ENCODE measurements around the gene ANO4.

ANO4 gene

DNA sequence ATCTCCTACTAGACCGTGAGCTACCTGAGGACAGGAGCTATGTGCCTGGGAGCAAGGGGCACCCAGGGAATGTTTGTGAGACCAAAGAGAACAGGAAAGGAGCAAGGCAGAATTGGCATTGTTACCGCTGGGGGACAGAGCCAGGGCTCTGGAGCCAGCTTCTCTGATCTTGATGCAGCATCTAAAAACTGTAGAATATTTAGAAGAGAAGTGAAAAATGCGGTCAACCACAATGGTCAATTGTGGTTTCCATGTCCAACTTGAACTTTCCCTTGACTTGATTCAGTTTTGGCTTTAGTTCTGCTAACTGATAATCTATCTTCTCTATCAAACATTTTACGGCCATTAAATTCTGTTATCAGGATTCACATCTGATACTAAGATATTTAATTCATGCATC is 201.2 kb downstream of the ANO4 start:
- DNase-seq: no peak

DNA sequence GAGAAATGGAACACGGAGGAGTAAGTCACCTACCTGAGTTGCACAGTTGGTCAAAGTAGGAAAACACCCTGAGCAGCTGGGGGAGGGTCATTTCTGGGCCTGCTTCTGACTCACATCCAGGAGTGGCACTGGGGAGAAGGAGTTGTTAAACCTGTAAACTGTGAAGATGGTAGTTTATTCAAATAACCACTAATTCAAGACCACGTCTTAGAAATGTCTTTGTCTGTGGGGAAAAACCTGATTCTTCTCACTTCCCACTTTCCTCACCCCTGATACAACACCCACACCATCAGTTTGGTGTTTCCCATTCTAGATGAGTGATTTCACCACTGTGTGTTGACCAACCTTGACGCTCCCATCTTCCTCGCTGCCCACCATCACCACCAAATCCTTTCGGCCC is 207.1 kb downstream of the ANO4 start:
- no peak for DNase-seq

DNA sequence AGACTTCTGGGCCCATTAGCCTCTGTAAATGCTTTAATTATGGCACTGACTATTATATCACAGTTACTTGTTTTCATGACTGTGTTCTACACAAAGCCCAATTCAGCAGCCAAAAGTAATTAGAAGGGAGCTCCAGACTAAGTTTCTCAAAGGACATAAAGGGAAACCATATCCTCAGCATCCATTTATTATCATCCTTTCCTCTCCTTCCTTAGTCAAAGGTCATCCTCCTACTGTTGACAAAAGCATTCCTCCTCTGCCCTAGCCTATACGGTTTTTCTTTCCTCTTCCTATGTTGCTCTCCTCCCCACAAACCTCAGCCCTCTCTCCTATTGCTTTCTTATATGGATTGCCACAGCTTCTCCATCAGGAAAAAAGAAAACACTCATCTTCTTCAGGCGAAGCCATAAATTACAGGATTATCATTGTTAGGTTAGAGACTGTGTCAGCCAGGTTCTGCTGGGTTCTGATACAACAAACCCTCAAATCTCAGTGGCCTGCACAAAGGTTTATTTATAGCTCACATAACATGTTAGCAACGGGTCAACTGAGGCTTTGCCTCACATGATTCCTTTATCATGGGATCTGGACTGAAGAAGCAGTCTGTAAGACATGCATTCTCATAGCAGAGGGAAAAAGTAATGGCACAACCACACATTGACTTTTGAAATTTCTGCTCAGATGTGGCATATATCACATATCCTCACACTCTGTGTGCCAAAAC is 208.3 kb downstream of the ANO4 start:
- no peak for DNase-seq

DNA sequence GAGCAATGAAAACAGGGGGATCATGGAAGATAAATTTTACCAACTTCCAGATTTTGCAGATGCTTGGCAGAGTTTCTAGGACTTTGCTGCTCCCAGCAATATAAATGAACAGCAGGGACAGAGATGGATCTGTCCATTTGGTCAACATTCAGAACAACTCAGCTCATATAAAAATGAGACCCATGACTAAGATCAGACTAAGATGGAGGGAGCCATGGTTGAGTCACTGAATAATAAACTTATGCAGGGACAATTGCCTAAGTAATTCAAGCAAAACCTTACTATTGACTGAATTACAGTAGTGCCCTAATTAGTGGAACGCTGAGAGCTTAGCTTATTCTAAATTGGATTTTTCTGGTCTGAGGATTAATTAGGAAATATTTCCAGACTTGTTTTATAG is 210.3 kb downstream of the ANO4 start:
- DNase-seq: no peak

DNA sequence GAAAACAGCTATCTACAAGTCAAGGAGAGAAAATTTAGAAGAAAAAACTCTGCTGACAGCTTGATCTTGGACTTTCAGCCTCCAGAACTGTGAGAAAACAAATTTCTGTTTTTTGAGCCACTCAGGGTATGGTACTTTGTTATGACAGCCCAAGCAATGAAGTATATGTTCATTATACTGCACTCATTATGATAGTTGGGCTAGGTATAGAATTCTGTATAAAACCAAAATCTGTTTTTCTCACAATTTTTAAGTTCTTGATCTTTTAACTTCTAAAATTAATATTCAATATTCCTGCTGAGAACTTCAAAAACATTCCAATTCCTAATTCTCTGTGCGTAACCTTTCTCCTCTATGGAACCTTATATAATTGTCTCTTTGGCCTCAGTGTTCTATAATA is 214.7 kb downstream of the ANO4 start:
- DNase-seq: no peak

DNA sequence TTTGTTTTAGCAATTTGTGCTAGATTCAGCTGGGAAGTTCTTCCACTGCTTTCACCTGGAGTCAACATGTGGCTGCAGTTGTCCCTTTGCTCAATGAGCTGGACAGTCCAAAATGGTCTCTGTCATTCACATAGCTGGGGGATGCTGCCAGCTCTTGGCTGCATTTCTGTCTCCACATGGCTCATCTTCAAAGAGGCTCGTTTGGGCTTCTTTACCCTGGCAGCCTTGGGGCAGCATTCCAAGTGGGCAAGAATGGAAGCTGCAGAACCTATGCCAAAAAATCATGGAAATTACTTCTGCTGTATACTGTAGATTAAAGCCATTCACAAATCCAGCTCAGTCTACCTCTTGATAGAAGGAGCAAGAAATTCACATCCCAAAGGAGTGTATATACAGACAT is 216.3 kb downstream of the ANO4 start:
- no peak for DNase-seq

DNA sequence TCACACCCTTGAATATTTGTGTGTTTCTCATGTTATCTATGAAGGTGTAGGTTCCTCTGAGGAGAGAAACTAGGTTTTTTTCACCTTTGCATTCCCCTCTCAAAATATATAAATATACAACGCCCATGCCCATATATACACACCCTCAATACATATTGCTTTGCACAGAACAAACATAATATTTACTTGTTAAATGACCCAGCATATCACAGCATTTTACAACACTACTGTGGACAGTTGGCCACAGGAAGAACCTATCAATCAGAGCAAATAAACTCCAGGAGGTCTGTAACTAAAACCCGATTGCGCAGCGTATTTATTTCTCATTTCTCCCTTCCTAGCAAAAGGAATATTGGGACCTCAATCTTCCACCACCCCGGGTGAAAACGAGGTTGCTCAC is 219.4 kb downstream of the ANO4 start:
- no peak for DNase-seq

DNA sequence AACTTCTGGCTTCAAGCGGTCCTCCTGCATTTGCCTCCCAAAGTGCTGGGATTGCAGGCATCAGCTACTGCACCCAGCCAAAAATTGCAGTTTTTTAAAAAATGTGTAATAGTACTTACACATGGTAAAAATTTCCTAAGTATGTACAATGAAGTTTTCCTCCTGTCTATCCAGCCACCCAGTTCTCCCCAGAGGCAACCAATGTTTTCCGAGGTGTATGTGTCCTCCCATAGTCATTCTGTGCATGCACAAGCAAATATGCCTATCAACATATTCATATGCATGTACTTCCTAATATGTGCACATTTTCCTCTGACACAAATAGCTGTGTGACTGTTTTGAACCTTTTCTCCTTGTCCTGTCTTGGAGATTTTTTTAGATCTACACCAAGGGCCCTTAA is 220.5 kb downstream of the ANO4 start:
- DNase-seq: no peak

DNA sequence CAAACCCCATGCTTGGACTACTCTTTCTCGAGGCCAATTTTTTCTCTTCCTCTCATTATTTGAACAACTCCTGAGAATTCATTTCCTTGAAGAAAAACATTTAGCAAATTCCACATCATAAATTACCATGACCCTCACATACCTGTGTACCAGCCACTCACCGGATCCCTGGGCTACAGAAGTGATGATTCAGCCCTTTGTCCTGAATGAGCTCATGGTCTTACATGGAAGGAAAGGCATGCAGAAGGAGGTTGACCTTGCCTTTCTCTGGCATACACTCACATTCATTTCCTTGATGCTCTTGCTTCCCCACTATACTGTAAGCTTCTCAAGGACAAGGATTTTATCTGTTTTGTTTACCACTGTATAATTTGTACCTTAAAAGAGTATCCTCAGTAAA is 224.0 kb downstream of the ANO4 start:
- DNase-seq: peak; percentile 76

DNA sequence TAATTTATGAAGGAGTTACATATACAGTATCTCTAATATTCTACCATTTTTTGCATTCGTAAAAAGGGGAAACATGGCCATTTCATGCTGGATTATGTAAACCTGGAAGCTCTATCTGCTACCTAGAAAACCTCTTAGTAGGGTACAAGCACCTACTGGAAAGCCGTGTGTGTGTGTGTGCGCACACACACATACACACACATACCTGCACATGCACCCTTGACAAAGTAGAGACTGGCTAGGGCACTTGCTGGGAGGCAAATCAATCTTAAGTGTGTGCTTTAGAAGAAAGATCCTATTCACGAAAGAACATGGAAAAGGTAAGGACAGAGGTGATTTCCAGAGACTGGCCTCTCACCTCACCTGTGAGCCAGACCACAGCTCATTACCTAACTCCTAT is 224.6 kb downstream of the ANO4 start:
- no peak for DNase-seq

DNA sequence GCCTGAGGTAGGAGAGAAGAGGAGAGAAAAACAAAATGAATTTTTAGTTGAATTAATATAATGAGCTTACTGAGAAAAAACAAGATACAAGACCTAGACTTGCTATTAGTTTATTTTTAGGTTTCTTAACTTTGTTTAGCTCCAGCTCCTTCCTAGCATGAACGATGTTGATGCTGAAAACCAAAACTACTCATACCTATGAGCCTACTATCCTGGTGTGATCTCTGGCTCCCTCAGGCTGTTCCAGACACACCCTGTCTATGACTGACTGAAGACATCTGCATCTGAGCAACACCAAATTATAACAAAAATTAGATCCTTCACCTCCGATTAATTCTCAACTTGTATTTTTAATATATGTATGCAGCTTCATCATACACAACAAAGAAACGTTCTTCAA is 225.1 kb downstream of the ANO4 start:
- no peak for DNase-seq

DNA sequence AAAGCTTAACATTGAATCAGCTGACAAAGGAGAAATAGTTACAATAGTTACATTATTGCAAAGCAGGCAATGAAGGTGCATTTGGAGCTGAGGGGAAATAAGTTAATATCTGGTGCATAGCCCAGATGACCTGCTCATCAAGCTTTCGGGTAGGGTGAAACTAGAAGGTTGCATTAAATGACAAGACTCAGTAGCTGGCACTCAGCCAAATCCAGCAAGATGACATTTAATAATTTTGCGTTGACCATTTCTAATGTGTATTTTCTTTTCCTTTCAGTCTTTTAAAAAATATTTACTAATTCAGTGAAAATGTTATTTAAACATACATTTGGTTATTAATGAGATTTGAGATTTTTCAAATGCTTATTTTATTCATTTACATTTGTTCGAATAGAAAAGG is 226.9 kb downstream of the ANO4 start:
- no peak for DNase-seq

DNA sequence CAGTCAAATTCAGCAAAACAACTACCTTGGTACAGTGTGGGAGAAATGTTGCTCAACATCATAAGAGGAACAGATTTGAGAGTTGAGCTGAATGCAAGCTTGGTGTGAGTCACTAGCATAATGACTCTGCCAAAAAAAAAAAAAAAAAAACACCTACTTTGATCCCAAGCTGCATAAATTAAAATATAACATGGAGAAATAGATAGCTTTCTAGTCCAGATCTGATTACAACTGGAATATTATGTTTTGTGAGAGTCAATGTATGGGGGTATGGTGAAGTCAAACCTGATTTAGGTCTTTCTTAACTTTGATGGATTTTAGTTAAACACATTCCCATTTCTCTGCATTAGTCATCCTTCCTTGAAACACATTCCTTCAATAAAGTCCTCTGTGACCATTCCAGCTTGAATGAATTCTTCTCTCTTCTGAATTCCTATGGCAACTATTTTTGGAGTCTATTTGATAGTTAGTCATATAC is 227.4 kb downstream of the ANO4 start:
- peak; percentile 75 for DNase-seq

DNA sequence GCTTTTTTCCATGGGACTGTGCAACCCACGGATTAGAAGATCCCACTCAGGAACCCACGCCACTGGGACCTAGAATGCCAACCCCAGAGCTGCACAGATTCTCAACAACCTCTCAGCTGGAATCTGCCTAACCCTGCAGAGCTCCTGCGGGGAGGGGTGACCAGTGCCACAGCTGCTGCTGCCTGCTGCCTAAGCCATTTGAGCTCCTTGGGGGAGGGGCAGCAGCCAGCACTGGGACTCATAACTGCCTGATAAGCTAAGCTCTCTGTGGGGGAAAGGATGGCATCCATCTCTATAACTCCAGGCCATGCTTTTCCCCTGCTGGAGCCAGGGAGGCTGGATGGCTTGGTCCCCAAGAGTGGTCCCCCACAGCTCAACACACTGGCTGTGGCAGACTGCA is 232.6 kb downstream of the ANO4 start:
- DNase-seq: no peak

DNA sequence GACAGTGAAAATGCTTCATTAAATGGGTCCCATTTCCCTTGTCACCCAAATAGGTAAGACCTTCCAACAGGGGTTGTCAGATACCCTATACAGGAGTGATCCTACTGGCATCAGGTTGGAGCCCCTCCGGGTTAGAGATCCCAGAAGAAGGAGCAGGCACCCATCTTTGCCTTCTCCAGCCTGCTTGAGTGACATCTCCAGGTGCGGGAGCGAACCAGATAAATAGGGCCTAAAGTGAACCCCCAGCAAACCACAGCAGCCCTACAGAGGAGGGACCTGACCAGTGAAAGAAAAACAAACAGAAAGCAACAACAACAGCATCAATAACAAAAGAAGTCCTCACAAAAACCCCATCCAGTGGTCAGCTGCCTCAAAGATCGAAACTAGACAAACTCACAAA is 233.2 kb downstream of the ANO4 start:
- no peak for DNase-seq

DNA sequence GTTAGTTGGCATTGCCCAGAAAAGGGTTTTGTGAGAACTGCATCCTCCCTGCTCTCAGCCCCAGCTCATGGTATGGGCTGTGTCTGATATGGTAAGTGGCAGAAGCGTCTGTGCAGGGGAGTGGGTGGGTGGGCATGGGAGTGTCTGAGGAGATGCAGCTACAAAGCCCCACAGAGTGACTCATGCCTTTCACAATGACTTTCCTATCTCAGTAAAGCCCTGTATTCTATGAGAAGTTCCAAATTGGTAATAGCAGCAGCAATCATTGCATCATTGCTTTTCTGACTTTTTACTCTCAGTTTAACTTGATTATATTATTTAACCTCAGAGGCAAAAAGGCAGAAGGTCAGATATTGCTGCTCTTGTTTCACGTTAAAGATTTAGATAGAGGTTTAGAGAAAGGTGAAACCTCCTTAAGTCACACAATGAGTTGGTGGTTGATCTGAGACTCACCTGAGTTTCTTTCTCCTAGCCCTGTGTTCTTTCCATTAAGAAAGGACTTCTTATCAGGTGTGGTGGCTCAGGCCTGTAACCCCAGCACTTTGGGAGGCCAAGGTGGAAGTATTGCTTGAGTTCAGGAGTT is 243.8 kb downstream of the ANO4 start:
- DNase-seq: no peak

DNA sequence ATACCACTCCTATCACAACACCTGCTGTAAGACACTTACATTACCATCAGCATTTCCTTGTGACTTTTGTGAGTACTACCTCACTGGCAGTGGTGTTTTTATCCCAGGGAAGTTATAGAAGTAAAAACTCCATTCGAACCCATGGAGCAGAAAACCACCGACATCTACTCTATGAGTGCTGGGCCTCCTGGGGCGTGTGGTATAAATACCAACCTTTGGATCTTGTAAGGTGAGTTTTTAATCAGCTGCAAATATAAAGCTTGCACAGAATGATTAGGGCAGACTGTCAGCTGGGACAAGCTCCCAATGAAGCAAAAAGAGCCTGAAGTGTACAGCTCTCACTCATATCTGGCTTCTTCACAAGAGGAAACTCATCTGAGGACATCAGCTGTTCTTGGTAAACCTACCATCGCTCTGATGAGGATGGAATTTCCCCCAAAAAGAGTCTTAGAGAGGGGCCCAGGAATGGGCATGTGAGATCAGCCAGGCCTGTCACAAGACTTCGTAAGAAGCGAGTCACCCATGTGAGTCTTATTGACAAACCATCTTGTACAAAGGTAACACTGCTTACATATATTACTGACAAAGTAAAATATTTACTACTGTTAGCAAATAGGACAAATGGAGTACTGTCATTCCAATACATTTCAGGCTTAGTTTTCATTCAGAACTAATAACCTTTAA is 245.4 kb downstream of the ANO4 start:
- DNase-seq: no peak

DNA sequence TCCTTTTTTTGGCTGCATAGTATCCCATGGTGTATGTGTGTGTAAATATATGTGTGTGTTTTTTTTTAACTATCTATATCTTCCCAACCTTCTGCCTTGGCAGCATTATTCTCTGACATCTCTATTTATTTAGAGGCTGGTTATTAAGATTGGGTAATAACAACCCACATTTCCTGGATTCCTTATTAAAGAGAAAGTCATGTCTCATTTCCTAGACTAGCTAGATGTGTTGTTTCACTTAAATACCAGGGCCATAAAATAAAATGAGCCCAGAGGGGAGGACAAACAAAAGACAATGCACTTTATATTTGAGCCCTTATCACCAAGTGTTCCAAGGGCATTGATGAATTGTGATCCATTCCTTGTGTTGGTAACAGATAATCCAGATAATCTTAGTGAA is 246.4 kb downstream of the ANO4 start:
- no peak for DNase-seq

DNA sequence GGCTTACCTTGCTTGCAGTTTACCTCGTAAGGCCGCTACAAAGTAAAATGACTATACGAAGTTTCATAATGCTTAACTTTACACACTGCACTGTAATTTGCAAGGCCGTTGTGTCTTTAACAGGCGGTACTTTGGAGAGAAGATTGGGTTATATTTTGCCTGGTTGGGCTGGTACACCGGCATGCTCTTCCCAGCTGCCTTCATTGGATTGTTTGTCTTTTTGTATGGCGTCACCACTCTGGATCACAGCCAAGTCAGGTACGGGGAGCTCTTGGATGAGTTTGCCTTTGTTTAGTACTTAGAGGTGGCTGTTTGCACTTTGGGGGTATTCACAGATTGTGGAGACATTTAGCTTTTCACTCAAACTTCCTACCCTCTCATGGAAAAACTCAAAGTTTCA is 247.6 kb downstream of the ANO4 start:
- DNase-seq: no peak

DNA sequence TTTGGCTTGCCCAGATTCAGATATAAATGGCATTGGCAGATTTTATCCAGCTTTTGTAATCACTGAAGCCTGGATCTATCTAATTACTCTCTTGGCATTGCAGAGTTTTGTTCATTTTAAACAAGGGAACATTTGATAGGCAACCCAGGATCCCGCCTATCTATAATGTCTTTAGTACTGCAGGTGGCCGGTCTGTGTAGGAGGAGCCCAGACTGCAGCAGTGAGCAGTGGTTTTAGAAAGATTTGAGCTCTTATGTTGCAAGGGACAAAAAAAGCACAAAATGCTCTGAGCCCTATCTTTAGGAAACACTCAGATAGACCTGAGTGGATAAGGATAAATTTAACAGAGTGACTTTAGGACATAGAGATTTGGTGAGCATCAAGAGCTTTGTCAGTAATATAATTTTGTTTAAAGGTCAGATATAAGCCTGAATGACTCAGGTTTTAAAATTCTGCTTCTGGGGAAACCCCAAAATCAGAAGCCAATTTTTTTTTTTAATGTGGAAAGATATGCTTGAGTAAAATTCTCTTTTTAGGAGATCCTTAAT is 250.0 kb downstream of the ANO4 start:
- DNase-seq: no peak

DNA sequence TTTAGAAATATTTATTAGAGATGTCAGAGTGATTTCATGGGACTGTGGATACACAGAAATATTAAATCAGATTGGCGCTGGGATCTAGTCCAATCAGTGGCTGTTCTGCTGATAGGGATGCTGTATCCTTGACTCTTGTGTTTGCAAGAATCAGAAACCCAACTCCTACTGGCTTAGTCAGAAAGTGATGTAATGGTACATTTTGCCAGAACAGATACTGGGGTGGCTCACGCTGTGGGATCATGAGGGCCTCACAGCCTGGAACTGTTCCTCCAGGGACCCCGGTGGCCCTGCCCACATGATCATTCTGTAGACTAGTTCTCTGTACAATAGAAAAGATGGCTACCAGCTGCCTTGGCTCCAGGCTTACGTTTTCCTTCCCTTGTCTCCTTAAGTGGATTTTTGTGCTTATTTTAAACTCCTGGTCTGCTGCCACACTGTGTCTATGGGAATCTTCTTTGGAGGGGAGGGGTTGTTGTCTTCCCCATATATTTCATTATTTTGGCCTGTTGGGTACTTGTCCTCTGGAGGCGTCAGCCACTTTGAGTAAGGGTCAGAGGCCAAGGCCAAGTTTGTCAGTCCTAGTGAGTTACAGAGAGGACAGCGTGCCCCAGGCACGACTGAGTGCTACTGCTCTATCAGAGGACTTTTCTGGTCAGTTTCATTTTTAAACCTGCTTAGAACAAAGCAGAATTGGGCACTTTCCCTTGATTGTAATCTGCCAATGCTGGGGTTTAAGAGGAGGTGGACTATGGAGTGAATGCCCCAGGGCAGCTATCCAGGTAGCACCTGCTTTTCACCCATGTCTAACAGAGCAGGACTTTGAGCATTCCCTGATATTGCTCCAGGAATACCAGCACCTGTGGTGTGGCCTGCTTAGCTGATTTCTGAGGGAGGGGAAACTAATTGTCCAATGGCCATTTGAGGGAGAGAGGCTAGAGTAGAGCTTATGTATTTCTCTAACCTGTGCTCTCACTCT is 251.2 kb downstream of the ANO4 start:
- DNase-seq: no peak

DNA sequence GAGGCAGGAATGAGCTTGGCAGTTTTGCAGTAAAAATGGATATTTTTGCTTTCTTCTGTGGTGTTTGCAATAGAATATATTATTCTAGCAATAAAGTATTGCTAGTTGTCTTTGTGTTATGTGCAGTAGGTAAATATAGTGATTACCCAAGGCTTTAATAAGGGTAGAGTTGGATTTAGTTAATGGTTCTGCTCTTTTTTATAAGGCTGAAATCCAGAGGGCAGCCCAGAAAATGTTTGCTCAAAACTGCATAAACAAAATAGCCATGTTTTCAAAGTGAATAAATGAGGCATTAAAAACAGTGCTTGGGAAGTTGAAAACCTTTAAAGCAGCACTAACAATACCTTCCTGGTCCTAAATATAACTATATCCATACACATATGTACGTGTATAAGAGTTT is 253.1 kb downstream of the ANO4 start:
- no peak for DNase-seq

DNA sequence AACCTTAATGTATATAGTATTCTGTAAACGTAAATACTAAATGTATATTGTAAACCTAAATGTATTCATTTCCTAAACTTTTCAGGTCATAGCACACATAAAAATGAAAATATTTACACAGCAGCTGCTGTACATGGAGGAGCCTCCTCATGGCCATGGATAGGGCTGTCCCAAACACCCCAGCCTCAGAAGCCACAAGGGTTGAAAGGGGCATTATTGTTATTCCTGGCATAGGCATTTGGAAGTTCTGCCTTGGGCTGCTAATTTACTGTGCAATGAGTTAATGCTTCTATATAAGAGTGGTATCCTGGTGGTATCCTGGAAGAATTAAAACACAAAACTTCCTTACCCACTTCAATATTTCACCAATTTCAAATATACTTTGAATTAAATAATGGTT is 256.1 kb downstream of the ANO4 start:
- DNase-seq: no peak

Measured in fibroblast of skin of right biceps (primary cell).